Stimulated activated CD8-positive, alpha-beta memory T cell treated with anti-CD3 and anti-CD28 coated beads, Interleukin-12 subunit alpha, Interleukin-12 subunit beta, amount 100 ng/mL, for 4 hours (primary cell): Measurements from ENCODE around the gene MAN1B1.
"Not testable (repeated sequence)": the region's sequence is repeated elsewhere in the genome, so short reads cannot be mapped to it uniquely, and the experiment has no call there.

Experiments
- DNase-seq: peaks from one replicate; pipeline ENCODE4 v3.0.0-alpha.2; 2020; ENCODE audit warnings: low read depth

MAN1B1 gene

DNA sequence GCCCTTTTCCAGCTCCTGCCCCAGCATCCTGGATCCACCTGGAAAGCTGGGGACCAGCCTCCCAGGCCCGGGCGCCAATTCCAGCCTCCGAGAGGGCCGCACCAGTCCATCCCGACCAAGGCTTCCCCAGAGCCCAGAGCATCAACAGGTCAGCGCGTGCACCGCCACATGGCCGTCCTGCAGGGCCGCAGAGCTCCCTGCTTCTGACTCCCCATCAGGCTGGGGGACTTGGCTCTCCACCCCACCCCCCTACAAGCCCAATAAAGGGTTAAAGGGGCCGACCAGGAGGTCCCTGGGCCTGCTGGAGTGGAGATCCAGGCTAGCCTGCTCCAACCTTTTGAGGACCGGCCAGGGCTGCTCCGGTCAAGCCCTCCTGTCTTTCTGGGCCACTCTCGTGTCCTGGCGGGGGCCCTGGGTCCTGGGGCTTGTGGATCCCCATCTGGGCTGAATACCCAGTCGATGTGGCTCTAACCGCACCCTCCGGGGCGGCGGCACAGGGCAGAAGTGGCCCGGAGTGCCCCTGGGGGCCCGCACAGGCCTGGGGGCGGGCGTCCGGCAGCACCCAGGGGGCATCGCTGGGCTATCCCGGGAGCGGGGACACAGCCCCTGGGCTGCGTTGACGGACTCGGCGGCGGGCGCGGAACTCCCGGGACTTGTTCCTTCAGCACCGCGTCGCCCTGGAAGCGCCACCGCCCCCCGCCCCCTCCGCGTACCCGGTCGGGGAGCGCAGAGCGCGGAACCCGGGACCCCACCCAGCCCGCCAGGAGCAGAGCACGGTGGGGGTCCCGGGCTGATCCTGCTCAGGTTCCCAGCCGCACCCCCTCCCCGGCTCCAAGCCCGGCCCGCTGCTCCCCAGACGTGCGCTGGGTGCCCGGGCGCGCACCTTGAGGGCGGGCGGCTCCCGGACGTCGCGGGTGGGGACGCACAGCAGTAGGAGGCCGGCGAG is 33.5 kb upstream of the MAN1B1 start:
- no peak for DNase-seq

DNA sequence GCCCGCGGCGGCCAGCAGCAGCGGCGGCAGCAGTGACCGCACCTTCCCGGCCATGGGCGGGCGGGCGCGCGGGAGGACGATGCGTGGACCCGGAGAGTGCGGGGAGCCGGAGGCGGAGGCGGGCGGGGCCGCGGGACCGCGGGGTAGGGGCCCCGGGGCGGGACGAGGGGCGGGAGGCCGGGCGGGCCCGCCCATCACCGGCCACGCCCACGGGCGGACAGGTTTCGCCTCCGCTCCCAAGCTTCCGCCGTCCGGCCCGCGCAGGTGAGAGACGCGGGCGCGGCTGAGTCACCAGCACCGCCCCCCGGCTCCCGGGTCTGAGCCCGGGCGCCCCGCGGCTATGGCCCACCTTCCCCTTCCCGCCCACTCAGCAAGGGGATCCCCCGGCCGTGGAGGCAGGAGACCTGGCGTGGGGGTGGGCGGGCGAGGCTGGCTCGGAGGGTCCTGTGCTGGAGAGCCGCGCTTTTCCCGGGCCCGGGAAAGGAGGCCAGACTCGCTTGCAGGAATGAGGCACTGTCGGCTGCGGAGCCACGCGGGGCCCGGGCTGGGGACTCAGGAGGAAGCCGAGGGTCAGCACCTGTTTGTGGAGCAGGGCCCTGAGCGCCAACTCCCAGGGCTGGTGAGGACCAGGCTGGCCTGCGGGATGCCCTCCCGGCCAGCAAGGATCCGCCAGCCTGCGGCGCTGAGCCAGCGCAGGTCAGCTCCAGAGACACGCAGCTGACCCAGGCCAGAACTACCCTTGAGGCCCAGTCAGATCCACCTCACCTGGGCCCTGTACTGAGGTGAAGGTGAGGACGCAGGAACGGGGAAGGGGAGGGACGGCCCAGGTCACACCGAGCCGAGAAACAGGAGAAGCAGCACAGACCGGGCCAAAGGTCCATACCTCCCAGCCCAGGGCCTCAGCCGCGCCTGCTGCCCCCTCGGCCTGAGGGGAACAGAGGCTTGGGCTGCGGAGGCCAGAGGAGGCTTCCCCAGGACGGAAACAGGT is 32.5 kb upstream of the MAN1B1 start, which contains the start of gene ENTPD2:
ENTPD2 (minus strand) TSS at position 118 of the 988 bp plus-strand sequence; CDS start at position 54, 64 bp downstream.
- peak; percentile 42 for DNase-seq

DNA sequence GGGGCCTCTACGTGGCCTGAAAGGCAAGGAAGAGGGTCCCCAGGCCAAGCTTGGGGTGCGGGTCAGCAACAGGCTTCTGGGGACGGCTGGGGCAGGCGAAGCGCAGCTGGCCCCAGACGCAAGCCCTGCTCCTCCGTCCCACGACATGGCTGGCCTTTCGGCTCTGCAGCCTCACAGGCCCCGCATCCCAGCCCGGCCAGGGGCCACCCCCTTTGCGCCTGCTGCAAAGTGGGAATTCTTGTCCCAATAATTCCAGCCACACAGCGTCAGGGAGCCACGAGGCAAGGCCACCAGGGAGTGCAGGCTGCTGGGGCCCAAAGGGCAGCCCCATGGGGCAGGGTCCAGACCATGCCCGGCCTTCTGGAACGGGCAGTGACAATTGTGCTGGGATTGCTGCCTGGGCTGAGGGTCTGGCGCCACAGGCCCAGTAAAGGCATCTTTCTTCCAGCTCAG is 31.8 kb upstream of the MAN1B1 start:
- DNase-seq, result no peak

DNA sequence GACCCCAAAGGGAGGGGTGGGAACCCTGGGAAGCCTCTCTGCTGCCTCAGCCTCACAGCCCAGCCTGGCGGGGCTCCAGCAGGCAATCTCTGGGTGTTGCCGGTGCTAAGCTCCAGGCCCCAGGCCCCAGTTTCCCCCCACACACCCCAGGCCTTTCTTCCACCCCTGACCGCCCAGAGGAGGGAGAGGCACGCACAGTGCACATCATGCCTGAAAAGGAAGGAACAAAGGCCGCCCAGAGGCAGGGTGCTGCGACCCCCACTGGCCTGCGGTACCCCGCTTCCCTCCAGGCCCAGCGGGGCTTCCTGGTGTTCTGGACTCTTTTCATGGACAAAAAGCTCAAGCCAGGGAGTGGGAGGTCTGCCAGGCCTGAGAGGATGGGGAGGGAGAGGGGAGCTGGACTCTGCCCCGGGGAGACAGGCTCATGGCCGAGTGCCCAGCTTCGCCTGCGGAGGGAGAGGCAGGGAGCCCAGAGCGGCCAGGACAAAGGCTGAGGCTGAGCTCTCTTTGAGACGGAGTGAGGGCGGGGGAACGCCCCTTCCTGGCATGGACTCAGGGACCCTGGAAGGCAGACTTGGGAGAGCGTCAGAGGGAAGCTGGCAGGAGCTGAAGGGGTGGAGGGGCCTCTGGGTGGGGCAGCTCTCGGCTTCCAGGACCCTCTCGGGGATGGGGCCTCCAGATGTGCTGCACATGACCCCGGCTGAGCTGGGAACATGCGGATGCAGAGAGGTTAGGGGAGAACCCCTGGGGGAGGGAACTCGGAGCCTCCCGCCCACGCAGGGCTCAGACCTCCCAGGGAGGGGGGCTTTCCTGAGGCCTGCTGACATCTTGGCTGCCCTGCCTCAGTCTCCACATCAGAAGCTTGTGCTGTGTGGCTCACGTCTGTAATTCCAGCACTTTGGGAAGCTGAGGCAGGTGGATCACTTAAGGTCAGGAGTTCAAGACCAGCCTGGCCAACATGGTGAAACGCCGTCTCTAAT is 31.1 kb upstream of the MAN1B1 start:
- no peak for DNase-seq

DNA sequence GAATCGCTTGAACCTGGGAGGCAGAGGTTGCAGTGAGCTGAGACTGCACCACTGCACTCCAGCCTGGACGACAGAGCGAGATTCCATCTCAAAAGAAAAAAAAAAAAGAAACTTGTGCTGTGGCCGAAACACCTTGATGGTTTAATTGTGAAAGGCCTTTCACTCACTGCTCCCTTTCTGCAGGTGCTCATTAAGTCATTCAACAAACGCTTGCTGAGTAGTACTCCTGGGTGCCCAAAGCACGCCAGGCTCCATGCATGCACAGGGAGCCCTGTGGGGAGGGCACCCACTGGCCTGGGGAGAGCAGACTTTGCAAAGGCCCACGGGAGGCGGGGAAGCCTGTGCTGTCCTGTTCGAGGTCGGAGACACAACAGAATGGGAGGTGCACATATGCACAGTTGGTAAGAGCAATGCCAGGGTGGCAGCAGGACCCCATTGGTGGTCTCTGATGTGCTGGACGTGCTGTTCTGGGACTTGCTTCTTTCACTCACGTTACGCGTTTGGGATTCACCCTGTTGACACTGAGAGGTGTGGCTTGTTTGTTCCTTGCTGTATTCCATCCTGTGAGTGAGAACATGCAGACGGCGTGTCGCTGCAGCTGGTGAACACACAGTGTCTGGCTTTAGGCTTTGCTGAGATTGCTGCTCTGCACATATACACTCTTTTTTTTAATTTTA is 29.9 kb upstream of the MAN1B1 start:
- DNase-seq, result no peak

DNA sequence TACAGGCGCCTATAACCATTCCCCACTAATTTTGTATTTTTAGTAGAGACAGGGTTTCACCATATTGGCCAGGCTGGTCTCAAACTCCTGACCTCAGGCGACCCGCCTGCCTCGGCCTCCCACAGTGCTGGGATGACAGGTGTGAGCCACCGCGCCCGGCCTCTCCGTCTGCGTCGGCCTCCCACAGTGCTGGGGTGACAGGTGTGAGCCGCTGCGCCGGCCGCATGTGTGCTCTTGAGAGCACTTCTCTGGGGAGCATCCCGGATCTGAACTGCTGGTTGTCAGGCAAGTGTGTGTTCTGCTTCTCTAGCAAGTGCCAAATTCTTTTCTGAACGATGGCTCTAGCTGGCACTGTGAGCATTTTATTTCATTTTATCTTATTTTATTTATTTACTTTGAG is 29.2 kb upstream of the MAN1B1 start:
- no peak for DNase-seq

DNA sequence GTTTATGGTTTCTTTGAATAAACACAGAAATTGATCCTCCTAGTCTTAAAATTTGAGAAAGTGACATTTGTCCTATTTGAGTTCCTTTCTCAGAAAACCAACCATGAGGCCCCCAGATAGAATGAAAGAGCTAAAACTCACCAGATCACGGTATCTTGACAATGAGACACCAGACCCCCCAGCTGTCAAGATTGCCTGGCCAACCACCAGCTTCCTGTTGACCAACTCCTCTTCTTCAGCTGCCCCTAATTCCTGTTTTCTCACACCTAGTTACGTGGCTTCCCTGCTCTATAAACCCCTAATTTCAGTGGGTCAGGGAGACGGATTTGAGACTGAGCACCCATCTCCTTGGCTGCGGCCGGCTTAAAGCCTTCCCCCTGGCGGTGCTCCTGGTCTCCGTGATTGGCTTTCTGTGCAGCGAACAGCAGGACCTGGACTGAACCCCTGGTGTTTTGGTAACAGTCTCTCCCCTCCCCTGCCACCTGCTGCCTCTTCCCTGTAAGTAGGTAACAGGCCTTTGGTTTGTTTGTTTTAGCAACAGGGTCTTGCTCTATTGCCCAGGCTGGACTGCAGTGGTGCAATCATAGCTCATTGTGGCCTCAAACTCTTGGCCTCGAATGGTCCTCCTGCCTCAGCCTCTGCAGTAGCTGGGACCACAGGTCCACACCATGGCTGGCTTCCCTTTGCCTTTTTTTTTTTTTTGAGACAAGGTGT is 28.1 kb upstream of the MAN1B1 start:
- no peak for DNase-seq

DNA sequence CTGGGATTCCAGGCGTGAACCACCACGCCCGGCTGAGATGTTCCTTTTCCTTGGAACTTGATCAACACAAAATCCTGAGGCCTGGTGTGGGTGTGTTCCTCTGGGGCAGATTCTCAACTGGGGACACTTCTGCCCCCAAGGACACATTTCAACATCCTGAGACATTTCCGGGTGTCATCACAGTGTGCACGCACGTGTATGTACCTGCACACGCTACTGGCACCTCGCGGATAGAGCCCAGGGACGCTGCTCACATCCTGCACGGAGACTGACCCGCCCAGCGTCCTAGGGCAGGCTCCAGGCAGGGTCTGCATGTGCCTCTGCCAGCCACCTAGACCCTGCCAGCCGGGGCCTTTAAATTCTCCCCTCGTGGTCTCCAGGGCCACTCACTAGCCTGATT is 24.4 kb upstream of the MAN1B1 start:
- no peak for DNase-seq

DNA sequence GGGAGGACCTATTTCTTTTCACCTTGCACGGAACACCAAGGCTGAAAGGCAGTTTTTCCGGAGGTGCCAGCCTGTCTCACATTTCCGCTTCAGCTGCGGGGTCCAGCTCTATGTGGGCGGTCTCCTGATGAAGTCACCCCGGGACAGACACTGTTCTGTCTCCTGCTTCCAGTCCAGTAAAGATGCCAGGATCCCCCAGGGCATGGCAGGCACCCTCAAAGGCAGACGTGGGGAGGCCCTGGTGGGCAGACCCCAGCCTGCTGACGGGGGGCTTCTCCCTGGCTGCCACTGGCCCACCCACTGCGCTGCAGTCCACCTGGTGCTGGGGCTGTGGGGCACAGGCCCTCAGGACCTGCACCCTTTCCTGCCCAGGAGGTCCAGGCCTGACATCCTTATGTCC is 24.0 kb upstream of the MAN1B1 start:
- not testable (repeated sequence) for DNase-seq

DNA sequence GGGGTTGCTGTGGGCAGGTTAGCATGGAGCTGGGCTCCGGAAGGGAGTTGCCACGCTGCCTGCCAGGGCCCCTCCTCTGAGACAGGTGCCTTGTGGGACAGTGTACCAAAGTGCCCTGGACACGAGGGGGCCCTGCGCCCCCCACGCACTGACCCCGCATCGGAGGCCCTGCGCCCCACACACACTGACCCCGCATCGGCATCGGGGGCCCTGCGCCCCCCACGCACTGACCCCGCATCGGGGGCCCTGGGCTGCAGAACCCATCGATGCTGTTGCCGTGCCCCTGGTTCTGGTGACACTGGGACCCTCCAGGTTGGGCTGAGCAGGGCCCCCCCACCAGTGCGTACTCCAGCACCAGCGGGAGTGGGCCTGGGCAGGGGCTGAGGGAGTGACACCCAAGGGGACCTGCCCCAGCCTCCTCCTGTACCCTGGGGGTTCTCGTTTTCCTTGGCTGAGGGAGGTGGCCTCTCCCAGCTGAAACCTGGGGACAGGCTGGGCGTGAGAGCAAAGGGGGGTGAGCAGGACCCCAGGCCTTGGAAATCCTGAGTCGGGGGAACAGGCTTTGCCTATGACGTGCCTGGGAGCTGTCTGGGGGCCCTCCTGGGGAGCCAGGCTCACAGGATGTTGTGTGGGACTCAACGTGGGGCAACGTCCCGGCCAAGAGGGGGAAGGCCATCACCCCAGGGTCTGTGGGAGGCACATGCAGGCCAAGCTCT is 23.3 kb upstream of the MAN1B1 start:
- no peak for DNase-seq

DNA sequence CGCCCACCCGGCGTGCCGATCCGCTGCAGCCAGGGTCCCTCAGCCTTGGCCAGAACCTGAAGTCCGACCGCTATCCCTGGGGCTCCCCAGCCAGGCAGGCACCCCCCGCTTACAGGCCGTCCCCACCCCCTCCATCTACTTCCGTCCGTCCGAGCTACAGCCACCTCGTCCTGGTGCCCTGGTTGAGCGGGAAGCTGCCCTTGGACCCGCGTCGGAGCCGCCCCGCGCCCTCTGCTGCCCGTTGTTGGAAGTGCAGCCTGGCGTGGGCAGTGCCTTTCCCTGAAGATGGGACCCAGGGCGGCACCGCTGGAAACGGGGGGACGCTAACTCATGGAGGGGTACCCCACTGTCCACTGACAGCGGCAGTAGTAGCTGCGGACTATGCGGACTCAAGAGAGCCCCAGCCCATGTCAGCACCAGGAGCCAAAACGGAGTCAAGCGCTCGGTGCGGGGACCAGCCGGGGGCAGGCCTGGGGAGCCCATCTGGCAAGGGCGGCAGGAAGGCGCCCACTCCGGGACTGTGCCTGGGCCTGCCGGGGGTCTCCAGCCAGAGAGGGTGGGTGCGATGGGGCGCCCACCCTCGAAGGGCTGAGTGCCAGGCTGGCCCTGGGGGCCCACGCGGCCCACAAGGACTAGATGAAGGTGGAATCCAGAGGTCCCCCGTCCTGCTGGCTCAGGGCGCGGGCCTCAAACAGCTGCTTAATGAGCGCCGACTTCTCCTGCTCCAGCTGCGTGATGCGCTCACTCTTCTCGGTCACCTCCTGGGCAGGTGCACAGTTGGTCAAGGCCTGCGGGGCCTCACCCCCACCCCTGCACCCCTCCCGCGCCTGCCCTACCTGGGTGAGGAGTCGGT is 22.5 kb upstream of the MAN1B1 start:
- DNase-seq, result peak; percentile 34

DNA sequence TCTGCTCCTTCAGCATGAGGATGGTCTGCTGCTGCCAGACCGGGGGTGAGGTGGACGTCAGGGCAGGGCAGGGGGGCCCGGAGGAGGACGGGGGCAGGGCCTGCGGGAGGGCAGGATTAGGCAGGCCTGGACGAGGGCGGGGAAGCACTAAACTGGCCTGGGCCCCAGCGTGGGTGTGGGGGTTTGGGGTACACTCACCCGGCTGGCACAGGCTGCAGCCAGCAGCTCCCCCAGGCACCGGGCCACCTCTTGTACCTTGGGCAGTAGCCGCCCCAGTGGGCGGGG is 22.0 kb upstream of the MAN1B1 start:
- no peak for DNase-seq

DNA sequence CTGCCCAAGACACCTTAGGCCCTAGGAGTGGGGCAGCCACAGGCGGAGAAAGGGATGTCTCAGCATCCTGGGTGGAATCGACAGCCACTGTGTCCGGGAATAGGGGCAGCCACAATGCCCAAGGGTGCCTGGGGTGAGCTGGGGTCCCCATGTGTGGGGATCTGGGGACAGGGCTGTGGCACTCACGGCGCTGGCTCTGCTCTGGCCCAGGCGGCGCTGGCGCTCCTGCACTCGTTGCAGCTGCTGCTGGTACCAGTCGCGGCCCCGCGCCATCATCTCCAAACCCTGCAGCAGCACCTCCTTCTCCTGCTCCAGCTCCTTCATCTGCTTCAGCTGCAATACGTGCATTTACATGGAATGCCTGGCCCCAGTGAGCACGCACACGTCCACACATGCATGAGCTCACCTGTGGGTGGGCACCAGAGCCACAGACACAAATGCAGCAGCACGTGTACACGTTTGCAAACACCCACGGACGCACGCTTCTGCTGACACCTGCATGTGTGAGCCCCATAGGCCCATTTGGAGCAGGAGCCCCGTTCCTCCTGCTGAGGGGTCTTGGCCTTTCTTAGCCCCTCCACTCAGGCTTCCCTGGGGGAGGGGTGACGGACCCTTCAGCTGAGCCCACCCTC is 21.3 kb upstream of the MAN1B1 start:
- DNase-seq, result no peak

DNA sequence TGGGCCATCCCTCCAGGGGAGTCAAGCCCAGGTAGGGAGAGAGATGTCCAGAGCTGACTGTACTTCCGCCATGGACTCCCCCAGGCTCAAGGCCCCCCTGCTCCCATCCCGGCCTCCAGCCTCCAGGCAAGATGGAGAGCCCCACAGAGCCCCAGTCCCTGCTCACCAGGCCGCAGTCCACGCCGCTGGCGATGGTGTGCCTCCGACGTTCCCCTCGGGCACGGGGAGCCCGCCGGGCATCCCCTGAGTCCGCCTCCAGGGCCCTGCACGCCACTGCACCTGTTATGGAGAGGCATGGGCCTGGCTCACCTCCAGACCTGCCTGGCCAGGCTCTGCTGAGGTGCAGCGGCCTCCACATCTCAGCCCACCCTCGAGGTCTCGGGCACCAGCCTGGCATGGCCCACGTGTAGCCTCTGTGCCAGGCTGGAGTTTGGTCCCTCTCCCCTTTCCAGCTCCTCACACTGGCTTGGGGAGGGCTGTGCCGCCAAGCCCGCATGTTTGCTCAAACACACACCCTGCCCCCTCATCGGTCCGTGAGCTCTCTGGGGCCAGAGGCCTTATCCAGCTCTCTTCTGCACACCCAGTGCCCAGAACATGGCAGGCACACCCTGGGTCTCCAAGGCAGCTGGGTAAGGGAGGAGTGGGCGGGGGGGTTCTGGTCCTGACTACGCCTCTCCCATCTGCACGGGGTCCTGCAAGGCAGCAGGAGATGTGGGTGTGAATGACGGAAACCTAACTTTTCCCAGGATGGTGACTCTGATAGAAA is 20.5 kb upstream of the MAN1B1 start:
- DNase-seq, result no peak

DNA sequence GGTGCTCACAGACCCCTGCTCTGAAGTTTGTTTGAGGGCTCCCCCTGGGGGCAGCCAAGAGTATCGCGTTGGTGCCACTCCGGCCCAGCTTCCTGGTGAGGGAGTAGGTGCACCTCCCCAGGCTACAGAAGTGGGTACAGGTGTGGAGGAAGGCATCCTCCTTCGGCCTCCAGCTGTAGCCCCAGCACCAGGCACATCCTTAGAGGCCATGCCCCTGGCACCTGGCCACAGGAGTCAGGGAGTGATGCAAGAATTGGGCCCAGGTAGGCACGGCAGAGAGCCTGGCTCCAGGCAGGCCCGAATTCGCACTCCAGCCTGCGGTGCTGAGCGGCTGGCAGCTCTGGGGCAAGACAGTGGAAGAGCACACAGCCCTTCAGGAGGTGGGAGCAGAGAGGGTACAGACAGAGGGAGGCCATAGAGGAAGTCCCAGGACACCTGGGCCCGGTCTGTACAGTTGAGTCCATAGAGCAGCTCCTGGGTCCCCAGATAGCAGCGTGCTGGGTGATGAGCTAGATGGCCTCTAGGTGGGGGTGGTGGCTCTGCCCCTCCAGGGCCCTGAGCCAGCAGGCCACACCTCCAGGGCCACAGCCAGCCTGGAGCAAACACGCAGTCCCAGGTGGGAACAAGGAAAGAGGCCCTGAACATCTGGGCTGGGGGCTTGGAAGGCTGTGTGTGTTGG is 18.8 kb upstream of the MAN1B1 start:
- peak; percentile 70 for DNase-seq

DNA sequence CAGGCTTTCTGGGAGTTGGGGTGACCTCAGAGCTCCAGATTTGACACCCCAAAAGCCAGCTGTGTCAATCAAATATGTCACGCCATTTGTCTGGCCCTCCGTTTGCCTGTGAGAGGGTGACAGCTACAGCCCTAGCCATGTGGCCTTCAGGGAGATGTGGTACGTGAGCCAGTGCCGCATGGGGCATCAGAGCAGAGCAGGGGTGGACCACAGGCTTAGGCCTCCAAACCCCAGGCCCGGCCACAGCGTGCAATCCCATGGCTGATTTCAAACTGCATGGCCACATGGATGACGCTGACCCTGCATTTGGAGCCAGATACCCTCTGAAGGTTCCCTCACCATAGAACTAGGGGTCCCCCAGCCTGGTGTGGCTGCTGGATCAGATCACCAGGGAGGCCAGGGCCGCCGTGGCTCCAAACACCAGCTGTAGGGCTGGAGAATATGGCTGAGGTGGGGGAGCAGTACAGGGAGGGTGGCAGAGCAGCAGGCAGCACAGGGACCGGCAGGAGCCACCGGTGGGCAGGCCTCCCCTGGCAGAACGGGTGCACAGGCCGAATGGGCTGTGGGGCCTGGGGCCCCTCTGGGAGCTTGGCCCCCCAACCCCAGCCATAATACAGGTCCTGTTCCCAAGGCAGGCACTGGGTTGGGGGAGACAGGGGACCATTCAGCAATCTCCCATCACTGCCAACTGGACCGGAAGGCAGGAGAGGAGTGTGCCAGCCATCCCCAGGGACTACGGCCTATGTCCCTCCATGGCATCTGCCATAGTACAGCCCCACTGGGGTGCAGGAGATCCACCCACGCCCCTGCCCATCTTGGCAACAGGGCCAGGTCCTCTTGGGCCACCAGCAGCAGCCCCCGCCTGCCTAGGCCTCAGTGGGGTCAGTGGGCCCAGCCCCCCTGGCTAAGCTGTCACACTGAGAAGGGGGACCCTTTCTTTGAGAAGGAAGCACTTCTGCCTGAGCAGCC is 18.0 kb upstream of the MAN1B1 start:
- no peak for DNase-seq
